ENCODE results near the gene YIF1B. TPM values are rescaled to one million over a fixed set of nuclear protein-coding genes. Genes with fewer than 3 reads are reported as not detected.

Gene YIF1B
- total and polyA plus RNA-seq, 9 of the 15 experiments (the other 6 are each of a cell fraction or from before 2014, with no cell fraction given) = 8.5 to 586 (median 323) TPM

- TF ChIP-seq MLX (CRISPR knock-in tag; conservative IDR thresholded peaks at IDR 0.05) = no peak
- 0 out of 2 replicates have a peak, but pooled peaks have one; percentile 12 for TF ChIP-seq HDAC2 (IDR thresholded peaks at IDR 0.05)
- TF ChIP-seq POLR3A (IDR thresholded peaks at IDR 0.05; ENCODE audit: borderline replicate concordance, extremely low read depth, insufficient read depth, insufficient read length) = no peak
- TF ChIP-seq ZNF512 (tag; IDR thresholded peaks at IDR 0.05) = peak; percentile 96
- no peak for TF ChIP-seq ZNF780A (CRISPR knock-in tag; IDR thresholded peaks at IDR 0.05)
- TF ChIP-seq SNIP1 (IDR thresholded peaks at IDR 0.05; ENCODE audit: low read depth) = 0 out of 2 replicates have a peak, but pooled peaks have one; percentile 29
- peak in 2 of 3 experiments; percentile 66 to 83 for TF ChIP-seq YY1 (IDR thresholded peaks at IDR 0.05; ENCODE audit: borderline replicate concordance in 1 of 3, control insufficient read depth in 1 of 3, extremely low read depth in 1 of 3, insufficient read depth in 3 of 3, insufficient read length in 1 of 3, insufficient replicate concordance in 2 of 3, low read depth in 1 of 3, low read length in 2 of 3)
- no peak for TF ChIP-seq ARID3B (CRISPR knock-in tag; IDR thresholded peaks at IDR 0.05; ENCODE audit: borderline replicate concordance)
- peak; percentile 28 for TF ChIP-seq NBN (IDR thresholded peaks at IDR 0.05; ENCODE audit: low read depth)
- 0 out of 2 replicates have a peak, but pooled peaks have one; percentile 22 for TF ChIP-seq E2F3 (CRISPR knock-in tag; IDR thresholded peaks at IDR 0.05)
- no peak for TF ChIP-seq HNRNPH1 (optimal IDR thresholded peaks at IDR 0.05; ENCODE audit: low read depth, low read length)
- peak; percentile 36; the same call in 1 of the 2 replicates for TF ChIP-seq ZBTB2 (IDR thresholded peaks at IDR 0.05)
- no peak for TF ChIP-seq CBX3 (IDR thresholded peaks at IDR 0.05; ENCODE audit: borderline replicate concordance in 1 of 2, low read length in 2 of 2)
- no peak for TF ChIP-seq THAP7 (CRISPR knock-in tag; IDR thresholded peaks at IDR 0.05)
- no peak for TF ChIP-seq KLF6 (CRISPR knock-in tag; IDR thresholded peaks at IDR 0.05; ENCODE audit: borderline replicate concordance)
- TF ChIP-seq ZBTB34 (CRISPR knock-in tag; IDR thresholded peaks at IDR 0.05) = no peak
- TF ChIP-seq NFATC3 (IDR thresholded peaks at IDR 0.05) = no peak
- TF ChIP-seq CAMTA2 (CRISPR knock-in tag; conservative IDR thresholded peaks at IDR 0.05) = no peak
Observed at GRCh38 chr19:38335949-38336637, 20.3 kb upstream of the YIF1B start (continued).

Measured in K562 (cell line).